ENCODE results near the gene LRRTM4. TPM values are rescaled to one million over a fixed set of nuclear protein-coding genes. Genes with fewer than 3 reads are reported as not detected.

LRRTM4 gene
- total RNA-seq, 1 experiment from 2014 or later, result 0.23 TPM

- no peaks in the 10 kb centered on the region for H3K27me3 ChIP-seq (ENCODE audit: control insufficient read depth, insufficient read depth, low read length)
- H3K9me3 ChIP-seq (ENCODE audit: control insufficient read depth, insufficient read depth, low read depth, low read length), result no peaks in the 10 kb centered on the region
- in situ Hi-C loops (cut with HindIII; ENCODE audit: low pct_unique_long_range_greater_than_20kb, low sequenced_read_pairs), result no loop called here
- H3K4me3 ChIP-seq (ENCODE audit: low read depth in 2 of 2, low read length in 2 of 2), result no peak overlapping the region
- DNase-seq (ENCODE audit: low read depth, low spot score) (no peak), ATAC-seq (no peak)
- TF ChIP-seq SIN3A (IDR thresholded peaks at IDR 0.05; ENCODE audit: borderline replicate concordance, insufficient read depth, low read depth, low read length) (no peak), TCF7L2 (IDR thresholded peaks at IDR 0.05; ENCODE audit: low read depth, low read length) (no peak), POLR2AphosphoS5 (IDR thresholded peaks at IDR 0.05; ENCODE audit: low read depth, low read length) (no peak)
- TF ChIP-seq, protein P1, sequence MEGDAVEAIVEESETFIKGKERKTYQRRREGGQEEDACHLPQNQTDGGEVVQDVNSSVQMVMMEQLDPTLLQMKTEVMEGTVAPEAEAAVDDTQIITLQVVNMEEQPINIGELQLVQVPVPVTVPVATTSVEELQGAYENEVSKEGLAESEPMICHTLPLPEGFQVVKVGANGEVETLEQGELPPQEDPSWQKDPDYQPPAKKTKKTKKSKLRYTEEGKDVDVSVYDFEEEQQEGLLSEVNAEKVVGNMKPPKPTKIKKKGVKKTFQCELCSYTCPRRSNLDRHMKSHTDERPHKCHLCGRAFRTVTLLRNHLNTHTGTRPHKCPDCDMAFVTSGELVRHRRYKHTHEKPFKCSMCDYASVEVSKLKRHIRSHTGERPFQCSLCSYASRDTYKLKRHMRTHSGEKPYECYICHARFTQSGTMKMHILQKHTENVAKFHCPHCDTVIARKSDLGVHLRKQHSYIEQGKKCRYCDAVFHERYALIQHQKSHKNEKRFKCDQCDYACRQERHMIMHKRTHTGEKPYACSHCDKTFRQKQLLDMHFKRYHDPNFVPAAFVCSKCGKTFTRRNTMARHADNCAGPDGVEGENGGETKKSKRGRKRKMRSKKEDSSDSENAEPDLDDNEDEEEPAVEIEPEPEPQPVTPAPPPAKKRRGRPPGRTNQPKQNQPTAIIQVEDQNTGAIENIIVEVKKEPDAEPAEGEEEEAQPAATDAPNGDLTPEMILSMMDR (IDR thresholded peaks at IDR 0.05), result no peak
- TF ChIP-seq, protein P2, sequence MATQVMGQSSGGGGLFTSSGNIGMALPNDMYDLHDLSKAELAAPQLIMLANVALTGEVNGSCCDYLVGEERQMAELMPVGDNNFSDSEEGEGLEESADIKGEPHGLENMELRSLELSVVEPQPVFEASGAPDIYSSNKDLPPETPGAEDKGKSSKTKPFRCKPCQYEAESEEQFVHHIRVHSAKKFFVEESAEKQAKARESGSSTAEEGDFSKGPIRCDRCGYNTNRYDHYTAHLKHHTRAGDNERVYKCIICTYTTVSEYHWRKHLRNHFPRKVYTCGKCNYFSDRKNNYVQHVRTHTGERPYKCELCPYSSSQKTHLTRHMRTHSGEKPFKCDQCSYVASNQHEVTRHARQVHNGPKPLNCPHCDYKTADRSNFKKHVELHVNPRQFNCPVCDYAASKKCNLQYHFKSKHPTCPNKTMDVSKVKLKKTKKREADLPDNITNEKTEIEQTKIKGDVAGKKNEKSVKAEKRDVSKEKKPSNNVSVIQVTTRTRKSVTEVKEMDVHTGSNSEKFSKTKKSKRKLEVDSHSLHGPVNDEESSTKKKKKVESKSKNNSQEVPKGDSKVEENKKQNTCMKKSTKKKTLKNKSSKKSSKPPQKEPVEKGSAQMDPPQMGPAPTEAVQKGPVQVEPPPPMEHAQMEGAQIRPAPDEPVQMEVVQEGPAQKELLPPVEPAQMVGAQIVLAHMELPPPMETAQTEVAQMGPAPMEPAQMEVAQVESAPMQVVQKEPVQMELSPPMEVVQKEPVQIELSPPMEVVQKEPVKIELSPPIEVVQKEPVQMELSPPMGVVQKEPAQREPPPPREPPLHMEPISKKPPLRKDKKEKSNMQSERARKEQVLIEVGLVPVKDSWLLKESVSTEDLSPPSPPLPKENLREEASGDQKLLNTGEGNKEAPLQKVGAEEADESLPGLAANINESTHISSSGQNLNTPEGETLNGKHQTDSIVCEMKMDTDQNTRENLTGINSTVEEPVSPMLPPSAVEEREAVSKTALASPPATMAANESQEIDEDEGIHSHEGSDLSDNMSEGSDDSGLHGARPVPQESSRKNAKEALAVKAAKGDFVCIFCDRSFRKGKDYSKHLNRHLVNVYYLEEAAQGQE (IDR thresholded peaks at IDR 0.05; ENCODE audit: insufficient read depth in 1 of 2, low read depth in 2 of 2, low read length in 1 of 2), result no peak
- no peaks in the 10 kb centered on the region for H3K36me3 ChIP-seq (ENCODE audit: control insufficient read depth, insufficient read depth, low read length)
- intact Hi-C loops (cut with micrococcal nuclease; ENCODE audit: unreplicated experiment), result no loop called here
- CTCF ChIA-PET, result no interaction called here
- no peaks in the 10 kb centered on the region for H3K4me1 ChIP-seq (ENCODE audit: control insufficient read depth, insufficient read depth, low read length)
- BruUV-seq (replicated peaks), result no TSS peak
- no peak overlapping the region for H3K27ac ChIP-seq (ENCODE audit: low read length)
- POLR2A ChIA-PET, result no interaction called here
Observed at GRCh38 chr2:77108915-77109314, 413.3 kb downstream of the LRRTM4 start.

- intact Hi-C loops (cut with micrococcal nuclease; ENCODE audit: unreplicated experiment), result no loop called here
- in situ Hi-C loops (cut with HindIII; ENCODE audit: low pct_unique_long_range_greater_than_20kb, low sequenced_read_pairs), result no loop called here
- H3K27me3 ChIP-seq (ENCODE audit: control insufficient read depth, insufficient read depth, low read length), result no peaks in the 10 kb centered on the region
- no peak overlapping the region for H3K4me3 ChIP-seq (ENCODE audit: low read depth in 2 of 2, low read length in 2 of 2)
- H3K9me3 ChIP-seq (ENCODE audit: control insufficient read depth, insufficient read depth, low read depth, low read length), result no peaks in the 10 kb centered on the region
- TF ChIP-seq, protein P1 (IDR thresholded peaks at IDR 0.05), result no peak
- TF ChIP-seq, protein P2 (IDR thresholded peaks at IDR 0.05; ENCODE audit: insufficient read depth in 1 of 2, low read depth in 2 of 2, low read length in 1 of 2), result no peak
- TF ChIP-seq SIN3A (IDR thresholded peaks at IDR 0.05; ENCODE audit: borderline replicate concordance, insufficient read depth, low read depth, low read length) (no peak), TCF7L2 (IDR thresholded peaks at IDR 0.05; ENCODE audit: low read depth, low read length) (no peak), POLR2AphosphoS5 (IDR thresholded peaks at IDR 0.05; ENCODE audit: low read depth, low read length) (no peak)
- H3K4me1 ChIP-seq (ENCODE audit: control insufficient read depth, insufficient read depth, low read length), result no peaks in the 10 kb centered on the region
- CTCF ChIA-PET, result no interaction called here
- no TSS peak for BruUV-seq (replicated peaks)
- POLR2A ChIA-PET, result no interaction called here
- DNase-seq (ENCODE audit: low read depth, low spot score) (no peak), ATAC-seq (no peak)
- no peak overlapping the region for H3K27ac ChIP-seq (ENCODE audit: low read length)
- H3K36me3 ChIP-seq (ENCODE audit: control insufficient read depth, insufficient read depth, low read length), result no peaks in the 10 kb centered on the region
Observed at GRCh38 chr2:77105008-77105407, 417.2 kb downstream of the LRRTM4 start.
